Suprapubic skin (tissue), 3 donors: ENCODE data around the gene HAND1.

Experiments
- CTCF ChIP-seq, 2 donors: fragments of 200-600 bp in 1 of 2; fragments of 450-650 bp in 1 of 2; sonication (generic) in 1 of 2; IDR thresholded peaks; one replicate each; pipeline ENCODE4 v1.5.1; 2016 to 2019; ENCODE audit warnings: antibody characterized with exemption in 2 of 2, mild to moderate bottlenecking in 1 of 2, moderate library complexity in 1 of 2
- EP300 ChIP-seq: sonication (generic); formaldehyde crosslinking; IDR thresholded peaks from one replicate; pipeline ENCODE4 v1.6.1; 2017; ENCODE audit warnings: antibody characterized with exemption

- no peak for TF ChIP-seq CTCF (IDR thresholded peaks at IDR 0.05)
- no peak for TF ChIP-seq EP300
Observed at GRCh38 chr5:154498591-154498990, 20.6 kb upstream of the HAND1 start.
